ENCODE measurements around the gene CRYBA2.

- TF ChIP-seq, protein P1, sequence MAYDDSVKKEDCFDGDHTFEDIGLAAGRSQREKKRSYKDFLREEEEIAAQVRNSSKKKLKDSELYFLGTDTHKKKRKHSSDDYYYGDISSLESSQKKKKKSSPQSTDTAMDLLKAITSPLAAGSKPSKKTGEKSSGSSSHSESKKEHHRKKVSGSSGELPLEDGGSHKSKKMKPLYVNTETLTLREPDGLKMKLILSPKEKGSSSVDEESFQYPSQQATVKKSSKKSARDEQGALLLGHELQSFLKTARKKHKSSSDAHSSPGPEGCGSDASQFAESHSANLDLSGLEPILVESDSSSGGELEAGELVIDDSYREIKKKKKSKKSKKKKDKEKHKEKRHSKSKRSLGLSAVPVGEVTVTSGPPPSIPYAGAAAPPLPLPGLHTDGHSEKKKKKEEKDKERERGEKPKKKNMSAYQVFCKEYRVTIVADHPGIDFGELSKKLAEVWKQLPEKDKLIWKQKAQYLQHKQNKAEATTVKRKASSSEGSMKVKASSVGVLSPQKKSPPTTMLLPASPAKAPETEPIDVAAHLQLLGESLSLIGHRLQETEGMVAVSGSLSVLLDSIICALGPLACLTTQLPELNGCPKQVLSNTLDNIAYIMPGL (CRISPR knock-in tag; IDR thresholded peaks at IDR 0.05; ENCODE audit: borderline replicate concordance), result no peak
- TF ChIP-seq SREBF2 (IDR thresholded peaks at IDR 0.05), result no peak
- TF ChIP-seq, protein P2, sequence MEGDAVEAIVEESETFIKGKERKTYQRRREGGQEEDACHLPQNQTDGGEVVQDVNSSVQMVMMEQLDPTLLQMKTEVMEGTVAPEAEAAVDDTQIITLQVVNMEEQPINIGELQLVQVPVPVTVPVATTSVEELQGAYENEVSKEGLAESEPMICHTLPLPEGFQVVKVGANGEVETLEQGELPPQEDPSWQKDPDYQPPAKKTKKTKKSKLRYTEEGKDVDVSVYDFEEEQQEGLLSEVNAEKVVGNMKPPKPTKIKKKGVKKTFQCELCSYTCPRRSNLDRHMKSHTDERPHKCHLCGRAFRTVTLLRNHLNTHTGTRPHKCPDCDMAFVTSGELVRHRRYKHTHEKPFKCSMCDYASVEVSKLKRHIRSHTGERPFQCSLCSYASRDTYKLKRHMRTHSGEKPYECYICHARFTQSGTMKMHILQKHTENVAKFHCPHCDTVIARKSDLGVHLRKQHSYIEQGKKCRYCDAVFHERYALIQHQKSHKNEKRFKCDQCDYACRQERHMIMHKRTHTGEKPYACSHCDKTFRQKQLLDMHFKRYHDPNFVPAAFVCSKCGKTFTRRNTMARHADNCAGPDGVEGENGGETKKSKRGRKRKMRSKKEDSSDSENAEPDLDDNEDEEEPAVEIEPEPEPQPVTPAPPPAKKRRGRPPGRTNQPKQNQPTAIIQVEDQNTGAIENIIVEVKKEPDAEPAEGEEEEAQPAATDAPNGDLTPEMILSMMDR (IDR thresholded peaks at IDR 0.05), result no peak
- TF ChIP-seq CHD2 (IDR thresholded peaks at IDR 0.05; ENCODE audit: low read length, partially characterized antibody), result no peak
- TF ChIP-seq RAD21 (conservative IDR thresholded peaks at IDR 0.05 in 1 of 2, IDR thresholded peaks at IDR 0.05 in 1 of 2), result no peak
Observed at GRCh38 chr2:219028141-219028540, 34.9 kb upstream of the CRYBA2 start.

Data from A549 (cell line).